ENCODE data around the gene ELN. TPM values are rescaled to one million over a fixed set of nuclear protein-coding genes. Genes with fewer than 3 reads are reported as not detected.
A peak's percentile ranks its signal among the peaks of the same experiment; 100 is the strongest.

Gene ELN
- total RNA-seq, 1 donor from 2014 or later, result 83.3 TPM

DNA sequence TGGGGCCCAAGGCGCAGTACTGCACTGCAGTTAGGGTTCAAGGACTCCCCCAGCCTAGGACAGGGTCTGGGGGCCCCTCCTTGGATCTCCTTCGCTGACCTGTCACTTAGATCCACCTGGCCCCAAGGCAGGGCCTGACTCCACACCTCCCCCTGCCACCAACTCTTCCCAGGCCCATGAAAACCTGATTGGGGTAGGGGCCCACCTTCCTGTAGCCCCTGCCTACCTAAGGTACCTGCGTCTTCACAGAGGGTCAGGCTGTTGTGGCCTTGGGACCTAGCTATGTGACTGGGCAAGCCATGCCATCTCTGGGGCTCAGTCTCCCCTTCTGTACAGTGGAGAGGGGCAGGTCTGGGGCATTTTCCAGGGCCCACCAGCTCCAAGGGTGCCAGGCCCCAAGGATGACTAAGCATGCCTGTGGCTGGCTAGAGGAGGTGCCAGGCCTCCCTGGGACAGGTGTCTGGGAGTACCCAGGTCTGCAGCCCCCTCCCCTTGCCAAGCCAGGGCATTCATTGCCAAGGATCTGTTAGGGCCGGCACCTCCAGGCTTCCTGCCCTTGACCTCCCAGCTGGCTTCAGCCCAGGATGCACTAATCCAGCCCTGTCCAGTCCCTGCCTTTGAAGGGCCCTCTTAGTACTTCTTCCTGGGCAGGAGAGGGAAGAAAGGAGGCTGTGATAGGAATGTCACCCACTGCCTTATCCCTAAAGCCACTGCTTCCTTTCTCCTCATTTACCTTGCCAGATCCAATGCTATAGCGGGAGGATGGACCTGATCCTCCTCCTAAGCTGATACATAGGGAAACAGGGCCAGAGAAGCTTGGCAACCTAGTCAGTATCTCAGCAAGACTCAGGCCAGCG lies 57.0 kb downstream of the ELN start:
- Histone ChIP-seq H3K4me1 (peaks cover 19% of the 10 kb centered on the region), H3K9me3 (no peaks in the 10 kb centered on the region), H3K27ac (no peak overlapping the region), H3K27me3 (ENCODE audit: low read depth) (no peaks in the 10 kb centered on the region), H3K36me3 (peaks cover 4% of the 10 kb centered on the region), H3K4me3 (peak overlapping the region; percentile 70)
- intact Hi-C loops (cut with DNase I), result no loop called here
- peak in 1 of 2 donors; percentile 3 for ATAC-seq
- no peak for TF ChIP-seq CTCF (IDR thresholded peaks at IDR 0.05)
- DNase-seq, result no peak

DNA sequence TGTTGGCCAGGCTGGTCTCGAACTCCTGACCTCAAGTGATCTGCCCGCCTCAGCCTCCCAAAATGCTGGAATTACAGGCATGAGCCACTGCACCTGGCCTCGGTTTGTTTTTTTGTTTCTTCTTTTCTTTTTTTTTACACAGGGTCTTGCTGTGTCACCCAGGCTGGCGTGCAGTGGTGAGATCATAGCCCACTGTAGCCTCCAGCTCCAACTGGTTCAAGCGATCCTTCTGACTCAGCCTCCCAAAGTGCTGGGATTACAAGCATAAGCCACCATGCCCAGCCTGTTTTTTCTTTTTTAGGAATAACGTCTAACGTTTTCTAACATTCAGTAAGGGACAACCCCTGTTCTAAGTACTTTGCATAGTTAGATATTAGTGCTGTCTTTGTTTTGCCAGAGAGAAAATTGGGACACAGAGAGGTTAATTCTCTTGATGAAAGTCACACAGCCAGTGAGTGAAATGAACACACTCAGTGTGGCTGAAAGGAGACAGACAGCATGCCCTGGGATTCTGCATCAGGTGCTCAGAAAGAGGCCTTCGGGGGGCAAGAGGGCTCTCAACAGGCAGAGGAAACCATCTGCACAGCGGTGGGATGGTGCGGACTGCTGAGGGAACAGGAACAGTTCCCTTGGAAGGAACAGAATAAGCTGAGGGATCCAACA lies 59.9 kb downstream of the ELN start:
- H3K4me1 ChIP-seq, result peaks cover 27% of the 10 kb centered on the region
- peaks cover 4% of the 10 kb centered on the region for H3K36me3 ChIP-seq
- intact Hi-C loops (cut with DNase I), result no loop called here
- no peak overlapping the region for H3K4me3 ChIP-seq
- ATAC-seq, result no peak
- H3K27me3 ChIP-seq (ENCODE audit: low read depth), result no peaks in the 10 kb centered on the region
- H3K27ac ChIP-seq, result no peak overlapping the region
- no peaks in the 10 kb centered on the region for H3K9me3 ChIP-seq
- DNase-seq, result no peak
- TF ChIP-seq CTCF (IDR thresholded peaks at IDR 0.05), result no peak

DNA sequence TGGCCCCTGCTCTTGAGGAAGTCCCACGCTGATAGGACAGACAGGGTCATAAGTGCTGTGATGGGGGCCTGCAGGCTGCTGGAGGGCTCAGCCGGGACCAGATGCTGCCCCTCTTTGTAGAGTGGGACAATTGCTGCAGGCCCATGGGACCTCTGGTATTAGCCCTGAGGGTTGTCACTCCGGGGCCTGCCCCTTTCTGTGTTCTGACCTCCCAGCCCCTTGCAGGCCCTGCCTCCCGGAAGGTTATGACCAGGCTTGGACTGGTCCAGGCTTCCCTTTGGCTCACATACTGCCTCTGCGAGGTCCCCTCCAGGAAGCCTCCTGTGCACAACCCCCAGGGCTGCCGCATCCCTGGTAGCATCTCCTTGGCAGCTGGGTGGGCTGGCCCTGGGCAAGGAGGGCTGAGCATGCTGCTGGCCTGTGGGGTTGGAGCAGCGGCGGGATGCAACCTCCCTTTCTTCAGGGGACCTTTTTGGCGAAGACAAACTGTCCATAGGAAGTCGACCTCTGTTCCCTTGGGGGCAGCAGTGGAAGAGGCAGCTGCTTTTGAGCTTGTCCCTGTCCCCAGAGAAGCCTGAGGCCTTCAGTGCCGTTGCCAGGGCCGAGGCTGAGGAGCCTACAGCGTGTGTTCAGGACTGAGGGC lies 64.5 kb downstream of the ELN start:
- no peaks in the 10 kb centered on the region for H3K9me3 ChIP-seq
- TF ChIP-seq CTCF (IDR thresholded peaks at IDR 0.05), result no peak
- peak overlapping the region; percentile 85 for H3K27ac ChIP-seq
- H3K27me3 ChIP-seq (ENCODE audit: low read depth), result no peaks in the 10 kb centered on the region
- DNase-seq (peak; percentile 57), ATAC-seq (peak in 1 of 2 donors; percentile 8)
- peak overlapping the region; percentile 60 for H3K4me3 ChIP-seq
- intact Hi-C loops (cut with DNase I), result no loop called here
- peaks cover 32% of the 10 kb centered on the region for H3K4me1 ChIP-seq
- peaks cover 14% of the 10 kb centered on the region for H3K36me3 ChIP-seq

- Histone ChIP-seq H3K27me3 (ENCODE audit: low read depth) (no peaks in the 10 kb centered on the region), H3K27ac (peak overlapping the region; percentile 85), H3K4me1 (peaks cover 32% of the 10 kb centered on the region), H3K9me3 (no peaks in the 10 kb centered on the region), H3K36me3 (peaks cover 13% of the 10 kb centered on the region), H3K4me3 (peak overlapping the region; percentile 60)
- TF ChIP-seq CTCF (IDR thresholded peaks at IDR 0.05), result no peak
- peak; percentile 67 to 82 for ATAC-seq
- peak; percentile 84 for DNase-seq
- intact Hi-C loops (cut with DNase I), result no loop called here
These were observed 65.0 kb downstream of the ELN start for GRCh38 chr7:74092964-74093471.

DNA sequence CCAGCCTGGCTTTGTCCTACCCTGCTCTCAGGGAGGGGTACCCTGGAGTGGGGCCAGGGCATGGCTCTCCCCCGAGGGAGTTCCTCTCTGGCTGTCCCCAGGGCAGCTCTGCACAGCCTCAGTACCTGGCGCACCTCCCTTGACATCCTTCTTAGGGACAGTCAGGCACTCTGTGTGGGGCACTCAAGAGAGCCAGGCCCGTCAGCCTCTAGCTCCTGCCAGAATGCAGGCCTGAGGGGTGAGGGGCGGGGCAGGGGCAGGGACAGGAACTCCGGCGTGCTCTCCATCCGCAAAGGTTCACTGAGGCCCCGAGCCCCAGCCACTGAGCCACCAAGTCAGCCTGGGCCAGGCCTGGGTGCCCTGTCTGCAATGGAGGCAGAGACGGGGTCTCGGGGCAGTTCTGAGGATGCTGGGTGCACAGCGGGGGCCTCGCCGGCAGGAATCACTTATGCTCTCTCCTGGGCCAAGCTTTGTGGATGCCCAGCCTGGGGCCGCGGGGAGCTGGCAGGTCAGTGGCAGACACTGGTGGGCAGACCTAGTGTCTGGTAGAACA lies 65.8 kb downstream of the ELN start:
- Histone ChIP-seq H3K36me3 (peaks cover 12% of the 10 kb centered on the region), H3K9me3 (no peaks in the 10 kb centered on the region), H3K27ac (peak overlapping the region; percentile 85), H3K27me3 (ENCODE audit: low read depth) (no peaks in the 10 kb centered on the region), H3K4me3 (peak overlapping the region; percentile 60), H3K4me1 (peaks cover 32% of the 10 kb centered on the region)
- intact Hi-C loops (cut with DNase I), result no loop called here
- DNase-seq (no peak), ATAC-seq (peak; percentile 14 to 36)
- no peak for TF ChIP-seq CTCF (IDR thresholded peaks at IDR 0.05)
